HG03280 (cell line): ENCODE results near the gene KCNQ2.

Source experiments
- ATAC-seq: cut with Tn5 transposase; IDR thresholded peaks from one replicate; pipeline ENCODE4 v1.9.1; 2021; ENCODE audit warnings: mild to moderate bottlenecking, moderate library complexity; ENCODE audit not compliant: unreplicated experiment

Gene KCNQ2

DNA sequence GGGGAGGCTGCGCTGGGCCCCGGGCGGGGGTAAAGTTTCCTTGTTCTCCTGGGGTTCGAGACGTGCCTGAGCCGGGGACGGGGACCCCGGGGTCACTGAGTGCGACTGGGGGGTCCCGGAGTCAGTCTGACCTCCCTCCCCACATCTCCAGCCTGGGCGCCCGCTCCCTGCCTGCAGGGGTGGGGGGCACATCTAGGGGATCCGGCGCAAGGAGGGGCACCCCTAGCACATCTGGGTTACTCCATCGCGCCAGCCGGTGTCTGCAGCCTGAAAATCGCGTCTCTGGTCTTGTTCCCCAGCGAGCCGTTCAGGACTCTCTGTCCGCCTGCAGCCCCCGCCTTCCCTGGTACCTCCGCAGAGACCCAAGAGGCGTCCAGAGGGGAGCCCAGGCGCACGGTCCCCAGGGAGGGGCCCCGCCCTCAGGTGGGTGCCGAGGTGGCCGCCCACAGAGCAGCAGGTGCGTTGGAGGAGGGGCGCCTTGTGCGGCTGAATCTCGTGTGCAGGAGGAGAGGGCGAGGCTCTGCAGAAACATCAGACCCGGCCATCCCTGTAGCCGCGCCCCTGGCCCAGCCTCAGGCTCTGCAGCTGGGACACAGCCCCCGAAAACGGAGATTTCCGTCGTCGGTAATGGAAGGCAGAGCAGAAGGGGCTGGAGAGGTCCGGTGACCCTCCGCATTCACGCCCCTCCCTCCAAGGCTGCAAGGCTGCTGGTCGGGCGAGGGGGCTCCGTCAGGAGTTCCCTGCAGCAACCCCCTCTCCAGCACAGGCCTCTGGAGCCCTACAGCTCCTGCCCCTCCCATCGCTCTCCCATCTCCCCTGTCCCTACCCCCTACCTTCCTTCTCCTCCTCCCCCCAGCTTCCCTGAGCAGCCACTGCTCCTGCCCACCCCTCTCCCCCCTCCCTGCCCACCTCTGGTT lies 110.7 kb downstream of the KCNQ2 start:
- no peak for ATAC-seq

DNA sequence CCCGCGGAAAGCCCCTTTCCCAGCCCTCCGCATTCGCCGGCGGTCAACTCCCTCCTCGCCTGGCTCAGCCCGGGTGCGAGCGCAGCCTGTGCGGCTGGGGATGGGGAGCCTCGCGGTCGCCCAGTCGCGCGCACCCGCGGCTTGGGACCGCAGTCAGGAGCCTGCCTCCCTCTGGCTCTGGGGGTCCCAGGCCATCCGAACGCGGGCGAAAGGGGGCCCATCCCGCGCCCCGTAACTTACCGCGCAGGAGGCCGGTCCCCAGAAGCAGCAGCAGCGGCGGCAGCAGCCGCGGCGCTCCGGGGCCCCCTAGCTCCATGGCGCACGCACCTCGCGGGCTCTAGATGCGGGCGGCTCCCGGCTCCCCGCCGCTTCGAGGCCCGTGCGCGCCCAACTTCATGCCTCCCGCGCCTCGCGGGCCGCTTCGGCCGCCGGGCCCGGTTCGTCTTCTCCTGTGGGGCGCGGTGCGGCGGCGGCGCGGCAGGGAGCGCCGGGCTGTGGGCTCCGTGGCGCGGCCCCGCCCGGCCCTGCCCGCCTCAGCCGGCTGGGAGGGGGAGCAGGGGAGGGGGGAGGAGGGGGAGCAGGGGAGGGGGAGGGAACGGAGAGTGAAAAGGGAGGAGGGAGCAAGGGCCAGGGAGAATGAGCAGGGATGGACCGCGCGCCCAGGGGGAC lies 111.5 kb downstream of the KCNQ2 start, which contains the start of gene CHRNA4:
Gene CHRNA4 (minus strand): TSS at position 500 of the 669 bp plus-strand sequence. CDS start 184 bp downstream, at position 316.
- ATAC-seq = no peak

DNA sequence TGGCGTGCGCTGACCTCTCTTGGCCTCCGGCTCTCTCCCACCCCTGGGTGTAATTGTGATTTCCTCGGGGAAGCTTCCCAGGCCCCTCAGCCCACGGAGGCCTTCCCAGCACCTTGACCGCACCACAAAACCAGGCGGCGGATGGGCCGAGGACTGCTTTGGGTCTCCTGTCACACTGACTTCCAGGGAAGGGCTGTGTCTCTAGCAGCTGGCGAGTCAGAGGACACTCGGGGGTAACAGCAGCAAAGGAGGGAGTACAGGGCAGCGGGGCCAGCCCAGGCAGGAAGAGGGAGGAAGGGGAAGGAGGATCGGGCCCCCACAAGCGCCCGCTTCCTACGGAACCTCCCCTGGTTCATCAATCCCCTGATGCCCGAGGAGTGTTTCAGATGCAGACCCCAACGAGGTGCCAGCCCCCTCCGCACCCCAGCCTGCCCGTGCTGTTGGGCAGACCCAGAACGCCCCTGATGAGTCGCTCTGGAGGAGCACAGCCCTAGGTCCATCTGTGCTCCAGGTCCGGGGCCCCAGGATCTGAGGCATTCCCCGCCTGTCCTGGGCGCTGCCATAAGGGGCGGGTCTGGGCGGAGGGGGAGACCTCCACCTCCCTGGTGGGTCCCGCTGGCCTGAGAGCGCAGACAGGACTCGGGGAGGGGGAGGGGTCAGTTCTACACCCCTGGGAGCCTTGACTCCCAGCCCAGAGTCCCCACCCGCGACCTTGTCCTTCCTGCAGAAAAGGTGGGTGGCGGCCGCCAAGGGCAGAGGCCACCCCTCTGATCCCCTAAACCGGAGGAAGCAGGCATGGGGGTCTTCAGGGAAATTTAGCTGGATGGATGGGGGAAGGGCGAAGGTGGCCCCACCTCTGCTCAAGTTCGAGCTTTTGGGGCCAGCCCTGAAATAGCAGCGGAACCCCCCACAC lies 112.3 kb downstream of the KCNQ2 start:
- ATAC-seq = no peak

- no peak for ATAC-seq
Measured at GRCh38 chr20:63359164-63359934, 113.1 kb downstream of the KCNQ2 start.

DNA sequence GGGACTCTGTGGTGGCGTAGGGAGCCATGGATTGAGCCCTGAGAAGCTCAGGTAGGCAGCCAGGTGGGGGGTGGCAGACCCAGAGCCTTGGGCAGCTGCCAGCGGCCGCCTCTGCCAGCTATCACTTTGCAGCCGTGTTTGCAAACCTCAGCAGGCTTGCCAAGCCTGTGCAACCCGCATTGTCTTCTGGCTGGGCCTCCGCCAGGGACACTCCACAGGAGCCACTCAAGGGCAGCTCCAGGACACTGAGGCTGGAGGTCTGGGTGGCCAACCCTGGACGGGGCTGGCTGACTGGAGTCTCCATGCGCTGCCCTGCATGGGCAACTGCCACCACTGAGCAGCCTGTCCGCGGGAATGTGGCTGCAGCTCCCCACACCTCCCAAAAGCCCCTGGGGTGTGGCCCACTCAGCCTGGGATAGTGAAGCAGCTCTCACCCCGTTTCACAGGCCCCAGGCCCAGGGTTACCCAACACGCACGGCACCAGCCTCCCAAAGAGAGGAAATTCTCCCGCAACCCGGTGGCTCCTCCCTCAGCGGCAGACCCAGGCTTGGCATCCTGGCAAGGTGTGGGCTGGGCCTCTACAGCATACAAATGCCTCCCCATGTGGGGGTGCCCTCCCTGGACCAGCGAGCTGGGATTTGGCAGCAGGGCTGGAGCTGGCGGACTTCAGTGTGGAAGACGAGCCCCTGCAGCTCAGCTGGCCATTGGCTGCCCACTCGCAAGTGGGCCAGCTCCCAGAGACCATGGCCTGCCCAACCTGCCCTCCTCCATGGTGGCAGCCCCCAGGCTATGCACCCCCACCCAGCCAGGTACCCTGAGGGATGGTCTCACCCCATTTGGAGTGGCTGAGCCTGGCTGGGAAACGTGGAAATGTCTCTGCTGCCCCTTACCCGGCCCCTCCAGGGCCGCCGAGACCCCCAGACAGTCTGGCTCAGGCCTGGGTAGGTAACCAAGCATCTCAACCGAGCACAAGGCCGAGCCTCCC lies 114.2 kb downstream of the KCNQ2 start:
- ATAC-seq = no peak

DNA sequence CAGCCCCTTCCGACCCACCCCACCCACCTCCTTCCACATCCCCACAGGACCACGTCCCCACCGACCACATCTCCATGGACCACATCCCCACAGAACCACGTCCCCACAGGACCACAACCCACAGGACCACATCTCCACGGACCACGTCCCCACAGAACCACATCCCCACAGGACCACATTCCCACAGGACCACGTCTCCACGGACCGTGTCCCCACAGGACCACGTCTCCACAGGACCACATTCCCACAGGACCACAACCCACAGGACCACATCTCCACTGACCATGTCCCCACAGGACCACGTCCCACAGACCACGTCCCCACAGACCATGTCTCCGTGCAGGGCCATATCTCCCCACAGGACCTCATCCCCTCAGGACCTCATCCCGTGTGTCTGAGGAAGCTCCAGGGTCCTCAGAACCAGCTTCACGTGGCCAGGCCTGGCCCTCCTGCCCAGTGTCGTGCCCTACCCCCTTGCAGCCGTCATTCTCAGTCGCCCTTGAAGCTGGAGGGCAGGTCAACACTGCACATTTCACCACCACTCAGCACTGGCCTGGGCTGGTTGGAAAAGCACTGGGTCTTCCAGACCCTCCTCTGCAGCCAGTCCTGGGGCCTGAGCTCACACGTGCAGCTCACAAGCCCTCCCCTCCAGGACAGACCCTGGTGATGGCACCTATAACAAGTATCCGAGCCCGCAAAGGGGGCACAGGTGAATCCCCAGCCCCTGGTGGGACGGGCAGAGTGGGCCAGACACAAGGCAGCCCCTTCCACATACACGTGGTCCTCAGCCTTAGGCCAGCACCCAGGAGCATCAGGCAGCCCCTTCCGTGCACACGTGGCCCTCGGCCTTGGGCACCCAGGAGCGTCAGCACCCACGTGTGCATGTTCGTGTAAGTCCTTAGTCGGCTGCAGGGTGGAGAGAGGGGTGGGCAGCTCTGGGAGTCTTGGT lies 115.2 kb downstream of the KCNQ2 start:
- no peak for ATAC-seq

DNA sequence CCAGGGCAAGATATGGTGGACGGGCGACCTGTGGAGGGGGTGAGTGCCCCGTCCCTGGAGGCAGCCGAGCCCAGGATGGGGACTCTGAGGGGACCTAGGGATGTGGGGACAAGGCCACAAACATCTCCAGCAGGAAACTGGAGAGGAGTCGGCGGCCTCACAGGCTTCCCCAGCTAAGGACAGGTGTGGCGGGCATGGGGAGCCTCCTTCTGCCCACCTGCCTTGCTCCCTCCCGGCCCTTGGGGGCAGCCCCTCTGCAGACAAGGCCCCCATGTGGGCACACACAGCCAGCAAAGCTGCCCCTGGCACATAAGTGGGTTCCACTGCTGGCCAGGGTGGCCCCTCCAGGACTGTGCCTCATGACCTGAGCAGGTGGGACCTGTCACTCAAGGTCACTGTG lies 115.9 kb downstream of the KCNQ2 start:
- no peak for ATAC-seq

- no peak for ATAC-seq
Measured at GRCh38 chr20:63355781-63356295, 116.6 kb downstream of the KCNQ2 start.

GRCh38 chr20:63354636-63355350 lies 117.7 kb downstream of the KCNQ2 start:
- ATAC-seq = no peak

- no peak for ATAC-seq
Measured at GRCh38 chr20:63352811-63353221, 119.6 kb downstream of the KCNQ2 start.

GRCh38 chr20:63351811-63352591 lies 120.5 kb downstream of the KCNQ2 start:
- ATAC-seq = no peak

DNA sequence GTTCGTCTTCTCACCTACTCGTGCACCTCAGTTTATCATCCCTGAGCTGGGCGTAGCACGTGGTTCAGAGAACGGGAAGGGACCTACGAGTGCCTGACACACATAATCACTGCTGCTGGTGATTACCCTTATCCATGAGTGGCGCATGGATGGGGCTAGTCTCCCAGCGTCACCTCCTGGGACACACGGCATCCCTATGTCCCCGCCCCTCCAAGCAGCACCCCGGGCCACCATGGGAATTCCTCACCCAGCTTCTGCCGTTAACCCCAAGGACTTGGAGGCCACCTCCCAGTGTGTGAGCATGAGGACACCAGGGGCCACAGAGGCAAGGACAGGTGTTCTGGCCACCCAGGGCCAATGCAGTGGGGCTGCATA lies 121.1 kb downstream of the KCNQ2 start:
- ATAC-seq = no peak

GRCh38 chr20:63350597-63351325 lies 121.7 kb downstream of the KCNQ2 start:
- ATAC-seq = no peak
